K562 (cell line): ENCODE results near the gene TMEM45A. TPM values are rescaled to one million over a fixed set of nuclear protein-coding genes. Genes with fewer than 3 reads are reported as not detected.
A peak's percentile ranks its signal among the peaks of the same experiment; 100 is the strongest.

Source experiments
- ATAC-seq: fragments of 200-7000 bp; cut with Tn5 transposase; 3 replicates; pipeline ENCODE4 v1.9.1; 2020; ENCODE audit warnings: moderate library complexity
- BruUV-seq: library from RNA; stranded (reverse); fragments of 400-500 nt; replicated peaks from 2 replicates; lab custom pipeline; 2021; lab: Mats Ljungman, UMichigan
- CTCF ChIA-PET: fragments of 300-600 bp; formaldehyde crosslinking; extraction: SDS; loops from one replicate; lab custom pipeline; 2021; ENCODE audit warnings: low intra/inter-chr PET ratio; lab: Yijun Ruan, JAX
- POLR2A ChIA-PET: fragments of 300-600, 350-650 bp; sonication (Branson Sonifier 250); formaldehyde crosslinking; extraction: SDS; loops from one replicate; lab custom pipeline; 2021; ENCODE audit warnings: antibody characterized with exemption, inconsistent platforms; lab: Yijun Ruan, JAX
- DNase-seq, 4 experiments: peaks; one replicate each; pipeline versions ENCODE4 v3.0.0 to v3.0.0-alpha.2; 2011 to 2018; ENCODE audit warnings: low spot score in 3 of 4, mixed read lengths in 3 of 4; ENCODE audit errors: extremely low read depth in 1 of 4
- FAIRE-seq: peaks from 2 replicates; lab custom pipeline; 2011; peaks lifted over from hg19 to GRCh38; lab: Jason Lieb, UNC
- H2AFZ ChIP-seq: 2 replicates; pipeline ENCODE4 v1.6.0; 2011; ENCODE audit warnings: low read depth, low read length, control low read depth, inconsistent platforms
- H3K27ac ChIP-seq: fragments of 200-600 bp; 3 replicates; pipeline ENCODE4 v1.8.0; 2011; ENCODE audit warnings: low read depth, mild to moderate bottlenecking, control low read depth, inconsistent platforms, low read length, moderate library complexity, mixed read lengths; ENCODE audit errors: extremely low read depth
- H3K27me3 ChIP-seq, 2 experiments: fragments of 300-600 bp in 1 of 2; 2 replicates in 1 of 2; 3 replicates in 1 of 2; pipeline versions ENCODE4 v1.6.0 to v1.8.0; 2011; ENCODE audit warnings: inconsistent platforms in 2 of 2, low read length in 2 of 2, mild to moderate bottlenecking in 1 of 2, mixed read lengths in 1 of 2, moderate library complexity in 1 of 2; ENCODE audit not compliant: control insufficient read depth in 2 of 2, insufficient read depth in 2 of 2
- H3K36me3 ChIP-seq: fragments of 300-600 bp; 3 replicates; pipeline ENCODE4 v1.8.0; 2011; ENCODE audit warnings: mild to moderate bottlenecking, low read length, inconsistent platforms; ENCODE audit not compliant: control insufficient read depth, insufficient read depth
- H3K4me1 ChIP-seq, 2 experiments: fragments of 200-600 bp in 1 of 2; replicated peaks in 1 of 2; 2 replicates in 1 of 2; 3 replicates in 1 of 2; pipeline versions ENCODE4 v1.5.1 to v1.8.0; 2011; ENCODE audit warnings: inconsistent platforms in 2 of 2, low read length in 2 of 2, mild to moderate bottlenecking in 1 of 2, mixed read lengths in 1 of 2, moderate library complexity in 1 of 2; ENCODE audit not compliant: control insufficient read depth in 2 of 2, insufficient read depth in 2 of 2
- H3K4me2 ChIP-seq: 2 replicates; pipeline ENCODE4 v1.6.1; 2011; ENCODE audit warnings: low read length, control low read depth, inconsistent platforms, mixed read lengths; ENCODE audit not compliant: insufficient read depth
- H3K4me3 ChIP-seq: fragments of 200-600 bp; sonication (generic), shearing (Covaris generic); 2 replicates; pipeline ENCODE4 v1.5.1; 2016; ENCODE audit warnings: control low read depth, inconsistent platforms
- H3K79me2 ChIP-seq: fragments of 200-600 bp; 3 replicates; pipeline ENCODE4 v1.8.0; 2011; ENCODE audit warnings: low read length, inconsistent platforms; ENCODE audit not compliant: control insufficient read depth, insufficient read depth
- H3K9ac ChIP-seq, 2 experiments: 2 replicates each; pipeline versions ENCODE4 v1.6.0 to v1.6.1; 2011; ENCODE audit warnings: low read depth in 2 of 2, low read length in 2 of 2, control low read depth in 1 of 2, inconsistent platforms in 1 of 2, mild to moderate bottlenecking in 1 of 2, mixed read lengths in 1 of 2; ENCODE audit not compliant: insufficient read depth in 1 of 2
- H3K9me1 ChIP-seq: one replicate; pipeline ENCODE4 v1.6.0; 2011; ENCODE audit warnings: inconsistent platforms, mild to moderate bottlenecking, low read length, moderate library complexity; ENCODE audit not compliant: control insufficient read depth, insufficient read depth
- H3K9me3 ChIP-seq: replicated peaks from 2 replicates; pipeline ENCODE4 v1.5.1; 2011; ENCODE audit warnings: low read depth, low read length, inconsistent platforms; ENCODE audit not compliant: control insufficient read depth, insufficient read depth
- H4K20me1 ChIP-seq: replicated peaks from 2 replicates; pipeline ENCODE4 v1.6.1; 2011; ENCODE audit warnings: low read length, inconsistent platforms, mixed read lengths; ENCODE audit not compliant: control insufficient read depth, insufficient read depth
- SPI1 ChIP-seq: IDR thresholded peaks from 2 replicates; pipeline ENCODE4 v1.6.1; 2011; ENCODE audit warnings: low read depth, low read length, control low read depth, borderline replicate concordance
- WGBS: fragments of 100-300 bp; shearing (Covaris generic); methylation state at CpG from one replicate; pipeline ENCODE4 v1.1.6; 2016; ENCODE audit warnings: low coverage, mixed read lengths; ENCODE audit not compliant: insufficient coverage; ENCODE audit errors: missing lambda C conversion rate; 5-methylcytosine and 5-hydroxymethylcytosine counted together
- in situ Hi-C: fragments of 300-500 bp; cut with MboI; formaldehyde crosslinking; loops from 4 replicates; pipeline ENCODE4 v1.15.0; 2018; ENCODE audit warnings: inconsistent platforms, mixed read lengths
- intact Hi-C: fragments of 100-400 bp; cut with micrococcal nuclease; formaldehyde crosslinking; loops from 2 replicates; pipeline ENCODE4 v1.14.2; 2022
- polyA plus RNA-seq, 8 experiments: library from polyadenylated mRNA; depleted of rRNA in 4 of 8; stranded (reverse) in 5 of 8; unstranded in 3 of 8; fragments of >200 nt; fragmentation: Nextera tagmentation in 2 of 8; fragmentation: Illumina TruSeq in 1 of 8; extraction: Ambion mirVana in 2 of 8; extraction: Trizol in 1 of 8; gene quantifications; 2 replicates each; pipeline versions ENCODE4 v1.2.1 to v1.2.3, GENCODE V29; 2011 to 2014; ENCODE audit warnings: inconsistent platforms in 1 of 8, missing spikeins in 1 of 8
- total RNA-seq, 7 experiments: library from RNA; depleted of rRNA in 6 of 7; stranded (reverse); fragments of >200 nt in 6 of 7; fragmentation: Illumina TruSeq in 2 of 7; extraction: Trizol in 2 of 7; gene quantifications; 2 replicates each; pipeline versions ENCODE4 v1.2.1 to v1.2.3, GENCODE V29; 2011 to 2021; ENCODE audit warnings: low replicate concordance in 1 of 7
- TF ChIP-seq, protein P1 (sequence below): fragments of 250-450 bp; sonication (Bioruptor Pico); IDR thresholded peaks from 2 replicates; pipeline ENCODE4 v1.5.0; 2021; ENCODE audit warnings: mild to moderate bottlenecking, moderate library complexity

TMEM45A gene
- total and polyA plus RNA-seq, 9 of the 15 experiments (the other 6 are each of a cell fraction or from before 2014, with no cell fraction given): 0.41 to 4.1 (median 0.95) TPM

DNA sequence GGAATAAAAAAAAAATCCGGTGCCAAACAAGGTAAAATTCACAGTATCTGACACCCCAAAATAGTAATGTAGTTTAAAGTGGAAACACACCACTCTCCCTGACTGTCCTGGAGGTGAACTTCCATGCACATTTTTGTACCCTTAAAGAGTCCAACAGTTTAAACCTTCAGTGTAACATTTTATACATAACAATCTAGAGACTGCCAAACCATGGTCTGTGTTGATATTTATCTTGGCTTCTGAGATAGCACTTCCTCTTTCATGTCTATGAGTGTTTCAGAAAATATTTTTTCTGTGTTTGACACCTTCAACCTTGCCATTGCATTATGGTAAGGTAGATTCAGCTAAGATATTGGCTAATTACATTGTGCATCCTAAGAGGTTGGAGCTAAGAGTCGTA, 13.9 kb downstream of the TMEM45A start:
- FAIRE-seq: no peak
- intact Hi-C loops (no loop called here), in situ Hi-C loops (no loop called here)
- Histone ChIP-seq H3K36me3 (no peaks in the 10 kb centered on the region), H3K27ac (no peak overlapping the region), H3K9ac (no peak overlapping the region), H3K79me2 (no peaks in the 10 kb centered on the region), H3K9me3 (no peaks in the 10 kb centered on the region), H2AFZ (no peak overlapping the region), H3K4me3 (no peak overlapping the region), H4K20me1 (no peaks in the 10 kb centered on the region), H3K27me3 (0 out of 5 replicates have a peak, but pooled peaks cover 0 to 4% of the 10 kb centered on the region in 2 experiments), H3K9me1 (no peaks in the 10 kb centered on the region), H3K4me2 (no peak overlapping the region), H3K4me1 (no peaks in the 10 kb centered on the region)
- DNase-seq: no peak
- ChIA-PET CTCF (no interaction called here), POLR2A (no interaction called here)
- BruUV-seq: no TSS peak
- TF ChIP-seq, protein P1, sequence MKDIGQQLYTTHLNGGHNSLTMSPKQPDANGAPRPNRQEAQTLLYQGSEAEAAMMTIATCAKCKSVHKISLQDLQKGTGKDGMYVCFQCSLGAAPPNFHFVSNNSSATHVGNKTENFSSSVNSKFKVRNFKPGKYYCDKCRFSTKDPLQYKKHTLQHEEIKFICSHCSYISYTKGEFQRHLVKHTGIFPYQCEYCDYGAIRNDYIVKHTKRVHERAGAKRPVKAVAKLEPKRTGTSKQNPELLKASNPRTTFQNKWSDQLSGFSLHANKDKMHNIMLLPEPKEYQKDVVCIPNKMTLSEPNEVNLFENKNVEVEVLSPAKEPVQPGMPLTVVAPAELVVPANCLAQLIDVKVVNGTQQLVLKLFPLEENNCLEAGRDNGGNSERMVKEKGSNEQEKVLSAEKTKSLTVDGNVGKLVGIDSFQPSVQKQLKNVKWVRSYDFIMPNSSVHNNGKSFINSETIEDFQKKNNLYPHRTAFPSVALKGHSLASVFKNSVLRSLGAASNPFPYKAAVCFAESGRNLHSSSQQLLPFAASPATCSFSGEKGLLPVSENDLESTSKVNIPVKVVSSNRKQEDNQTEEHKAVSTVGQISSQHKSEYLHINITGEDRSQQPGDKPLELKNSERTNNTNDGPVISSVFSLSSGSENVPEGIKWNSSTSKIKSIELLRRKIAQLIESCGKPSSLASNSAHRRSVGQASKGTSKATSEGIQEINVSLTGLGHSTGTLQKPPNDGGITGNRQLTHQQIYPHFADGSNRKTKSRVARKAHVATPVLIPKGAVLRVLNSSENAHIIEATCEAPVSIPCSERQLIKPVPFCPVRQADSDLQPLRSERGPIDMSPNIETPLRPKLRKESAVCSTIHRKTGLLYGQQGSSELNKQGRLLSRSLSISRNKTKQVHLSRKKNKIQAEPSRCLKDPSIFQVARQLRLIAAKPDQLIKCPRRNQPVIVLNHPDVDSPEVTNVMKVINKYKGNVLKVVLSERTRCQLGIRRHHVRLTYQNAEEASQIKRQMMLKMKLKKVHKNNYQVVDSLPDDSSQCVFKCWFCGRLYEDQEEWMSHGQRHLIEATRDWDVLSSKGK (CRISPR knock-in tag): no peak
- TF ChIP-seq SPI1: peak; percentile 90
- no peak for ATAC-seq
- 0% methylated on average over 2 of the region's 2 CpGs for WGBS
